Thyroid gland (tissue), 4 donors: ENCODE data around the gene NDC80.

ENCODE experiments used
- POLR2A ChIP-seq, 2 donors: fragments of 450-650 bp; IDR thresholded peaks; one replicate each; pipeline ENCODE4 v1.6.1; 2017; ENCODE audit warnings: antibody characterized with exemption in 2 of 2, mild to moderate bottlenecking in 2 of 2, moderate library complexity in 1 of 2
- TF ChIP-seq, protein P1 (sequence below), 6 experiments: fragments of 200-600 bp in 3 of 6; fragments of 450-650 bp in 3 of 6; sonication (generic) in 3 of 6; IDR thresholded peaks; one replicate each; pipeline ENCODE4 v1.5.1; 2016 to 2019; ENCODE audit warnings: antibody characterized with exemption in 6 of 6, mild to moderate bottlenecking in 2 of 6, inconsistent platforms in 1 of 6, moderate library complexity in 1 of 6

DNA sequence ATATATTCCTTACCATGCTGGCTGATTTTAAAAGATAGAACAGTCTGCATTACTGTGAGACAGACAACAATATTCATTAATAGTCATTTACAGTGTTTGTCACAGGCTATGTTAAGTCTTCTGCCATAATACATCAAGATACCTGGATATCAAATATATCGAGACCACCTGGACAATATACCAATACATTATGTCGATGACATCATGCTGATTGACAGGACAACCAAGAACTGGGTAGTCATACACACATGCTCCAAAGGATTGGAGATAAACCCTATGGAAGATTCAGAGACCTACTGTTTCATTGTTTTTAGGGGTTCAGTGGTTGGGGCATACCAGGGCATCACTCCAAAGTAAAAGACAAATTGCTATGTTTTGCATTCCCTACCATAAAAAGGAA lies 57.6 kb downstream of the NDC80 start:
- TF ChIP-seq, protein P1, sequence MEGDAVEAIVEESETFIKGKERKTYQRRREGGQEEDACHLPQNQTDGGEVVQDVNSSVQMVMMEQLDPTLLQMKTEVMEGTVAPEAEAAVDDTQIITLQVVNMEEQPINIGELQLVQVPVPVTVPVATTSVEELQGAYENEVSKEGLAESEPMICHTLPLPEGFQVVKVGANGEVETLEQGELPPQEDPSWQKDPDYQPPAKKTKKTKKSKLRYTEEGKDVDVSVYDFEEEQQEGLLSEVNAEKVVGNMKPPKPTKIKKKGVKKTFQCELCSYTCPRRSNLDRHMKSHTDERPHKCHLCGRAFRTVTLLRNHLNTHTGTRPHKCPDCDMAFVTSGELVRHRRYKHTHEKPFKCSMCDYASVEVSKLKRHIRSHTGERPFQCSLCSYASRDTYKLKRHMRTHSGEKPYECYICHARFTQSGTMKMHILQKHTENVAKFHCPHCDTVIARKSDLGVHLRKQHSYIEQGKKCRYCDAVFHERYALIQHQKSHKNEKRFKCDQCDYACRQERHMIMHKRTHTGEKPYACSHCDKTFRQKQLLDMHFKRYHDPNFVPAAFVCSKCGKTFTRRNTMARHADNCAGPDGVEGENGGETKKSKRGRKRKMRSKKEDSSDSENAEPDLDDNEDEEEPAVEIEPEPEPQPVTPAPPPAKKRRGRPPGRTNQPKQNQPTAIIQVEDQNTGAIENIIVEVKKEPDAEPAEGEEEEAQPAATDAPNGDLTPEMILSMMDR (IDR thresholded peaks at IDR 0.05) = no peak
- TF ChIP-seq POLR2A (IDR thresholded peaks at IDR 0.05) = no peak
